Measurements from ENCODE around the gene TBPL1.
A peak's percentile ranks its signal among the peaks of the same experiment; 100 is the strongest.
"Not testable (repeated sequence)": the region's sequence is repeated elsewhere in the genome, so short reads cannot be mapped to it uniquely, and the experiment has no call there.

Gene TBPL1

GRCh38 chr6:133977983-133978895 lies 25.2 kb downstream of the TBPL1 start:
- no peak for DNase-seq

DNA sequence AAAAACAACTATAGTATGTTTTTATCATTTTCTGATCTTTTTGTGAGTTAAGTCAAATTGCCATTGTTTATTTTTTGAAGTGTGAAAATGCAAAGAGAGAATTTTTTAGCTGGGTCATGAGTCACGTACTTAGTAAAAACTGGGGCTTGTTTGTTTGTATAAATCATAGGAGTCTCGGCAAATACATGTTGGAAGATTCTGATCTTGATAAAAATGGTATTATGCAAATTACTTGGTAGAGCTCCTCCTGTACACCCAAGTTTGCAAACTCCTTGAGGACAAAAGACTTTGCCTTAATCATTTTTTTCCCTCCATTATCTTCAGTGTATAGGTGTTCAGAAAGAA lies 25.8 kb downstream of the TBPL1 start:
- no peak for DNase-seq

DNA sequence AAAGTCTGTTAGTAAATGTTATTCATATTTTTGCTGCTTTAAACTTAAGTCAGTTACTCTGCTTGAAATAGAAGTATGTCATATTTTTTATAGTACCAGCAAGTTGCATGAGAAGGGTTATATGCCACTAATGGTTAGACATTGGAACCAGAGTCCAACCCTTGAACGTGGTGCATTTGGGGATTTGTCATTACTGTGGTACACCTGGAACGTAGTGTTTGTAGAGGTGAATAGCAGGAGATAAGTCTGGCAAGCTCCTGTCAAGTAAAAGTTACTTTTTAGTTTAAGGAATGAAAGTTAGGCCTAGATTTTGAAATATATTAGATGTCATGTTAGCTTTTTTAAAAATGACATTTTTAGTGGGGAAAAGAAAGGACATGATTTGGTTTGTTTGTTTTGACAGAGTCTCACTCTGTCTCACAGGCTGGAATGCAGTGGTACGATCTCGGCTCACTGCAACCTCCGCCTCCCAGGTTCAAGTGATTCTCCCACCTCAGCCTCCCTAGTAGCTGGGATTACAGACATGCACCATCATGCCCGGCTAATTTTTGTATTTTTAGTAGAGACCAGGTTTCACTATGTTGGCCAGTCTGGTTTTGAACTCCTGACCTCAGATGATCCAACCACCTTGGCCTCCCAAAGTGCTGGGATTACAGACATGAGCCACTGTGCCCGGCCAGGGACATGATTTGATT lies 26.4 kb downstream of the TBPL1 start:
- not testable (repeated sequence) for DNase-seq

- DNase-seq: no peak
Measured at GRCh38 chr6:133980168-133980567, 27.1 kb downstream of the TBPL1 start.

- DNase-seq: peak; percentile 59
Measured at GRCh38 chr6:133983099-133983939, 30.3 kb downstream of the TBPL1 start.

DNA sequence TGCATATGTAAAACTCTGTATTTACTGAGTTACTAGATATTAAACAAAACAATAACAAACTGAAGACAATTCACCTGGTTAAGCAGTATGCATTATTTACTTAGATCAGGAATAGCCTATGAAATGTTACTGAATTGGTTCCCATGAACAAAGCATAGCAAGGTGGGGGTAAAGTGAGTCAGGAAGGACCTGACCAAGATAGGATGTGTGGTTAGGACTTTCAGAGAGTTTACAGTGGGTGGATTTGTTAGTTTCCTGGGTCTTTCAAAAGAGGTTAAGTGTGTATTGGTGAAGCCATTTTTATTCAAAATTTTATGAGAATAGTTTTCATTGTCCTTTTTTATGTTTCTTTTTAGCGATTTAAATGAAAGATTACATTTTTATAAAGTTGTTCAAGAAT lies 32.9 kb downstream of the TBPL1 start:
- DNase-seq: no peak

GRCh38 chr6:133986942-133987341 lies 33.9 kb downstream of the TBPL1 start:
- no peak for DNase-seq

DNA sequence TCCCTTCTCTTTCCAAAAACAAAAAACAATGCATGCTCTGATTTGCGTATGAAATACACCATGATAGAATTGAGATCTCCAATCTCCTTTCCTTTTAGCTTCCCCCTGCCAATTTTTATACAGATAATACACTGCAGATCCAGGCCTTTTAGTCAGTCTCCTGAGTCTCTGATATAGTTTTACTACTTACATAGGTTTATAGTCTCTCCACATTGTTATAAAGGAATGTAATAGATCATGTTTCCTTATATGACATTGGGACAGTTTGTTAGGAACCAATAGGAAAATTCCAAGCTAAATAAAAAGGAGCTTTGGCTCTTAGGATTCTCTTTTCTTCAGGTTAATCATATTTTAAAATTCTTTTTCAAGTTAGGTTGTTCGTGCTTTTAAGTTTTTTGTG lies 36.5 kb downstream of the TBPL1 start:
- no peak for DNase-seq

DNA sequence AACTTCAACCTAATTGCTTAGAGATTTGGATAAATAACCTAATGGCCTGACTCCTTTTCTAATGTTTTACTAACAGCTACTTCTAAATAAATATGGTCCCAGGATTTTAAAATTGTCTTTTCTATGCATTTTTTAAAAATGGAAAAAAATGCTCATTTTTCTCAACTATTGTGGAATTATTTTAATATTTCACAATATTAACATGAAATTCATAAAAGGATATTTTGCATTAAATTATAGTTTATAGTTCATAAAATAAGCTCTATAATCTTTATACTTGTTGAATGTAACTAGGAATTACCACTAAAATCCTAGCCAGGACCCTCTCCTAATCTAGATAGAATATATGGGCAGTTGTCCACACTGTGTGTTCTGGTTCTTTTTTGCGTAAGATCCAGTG lies 37.3 kb downstream of the TBPL1 start:
- DNase-seq: no peak

- DNase-seq: no peak
Measured at GRCh38 chr6:133991096-133991593, 38.1 kb downstream of the TBPL1 start.

DNA sequence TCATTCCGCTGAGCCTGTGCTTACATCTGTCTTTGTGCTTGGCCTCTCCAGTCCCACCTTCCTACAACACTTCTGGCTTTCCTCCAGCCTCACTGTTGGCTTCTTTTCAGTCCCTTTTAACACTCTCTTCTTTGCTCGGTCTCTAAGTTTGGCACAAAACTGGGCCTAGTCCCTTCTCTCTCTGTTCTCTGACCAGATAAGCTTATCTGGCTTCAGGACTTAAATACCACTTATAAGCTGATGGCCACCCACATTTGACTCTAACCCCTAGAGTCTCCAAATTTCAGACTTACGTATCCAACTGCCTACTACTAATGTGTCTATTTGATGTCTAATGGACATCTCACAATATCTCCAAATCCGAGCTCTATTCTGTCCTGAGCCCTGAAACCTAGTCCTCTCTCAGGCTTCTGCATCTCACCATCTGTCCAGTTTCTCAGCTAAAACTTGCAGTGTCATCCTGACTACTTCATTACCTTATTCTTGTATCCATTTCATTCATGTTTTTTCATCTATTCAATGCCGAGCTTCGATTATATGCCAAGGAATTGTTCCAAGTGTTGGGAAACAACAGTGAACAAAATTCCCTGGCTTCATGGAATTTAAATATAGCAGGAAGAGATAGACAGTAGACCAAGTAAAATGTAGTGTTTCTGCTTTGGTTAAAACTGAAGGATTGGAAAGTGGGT lies 40.1 kb downstream of the TBPL1 start:
- no peak for DNase-seq

DNA sequence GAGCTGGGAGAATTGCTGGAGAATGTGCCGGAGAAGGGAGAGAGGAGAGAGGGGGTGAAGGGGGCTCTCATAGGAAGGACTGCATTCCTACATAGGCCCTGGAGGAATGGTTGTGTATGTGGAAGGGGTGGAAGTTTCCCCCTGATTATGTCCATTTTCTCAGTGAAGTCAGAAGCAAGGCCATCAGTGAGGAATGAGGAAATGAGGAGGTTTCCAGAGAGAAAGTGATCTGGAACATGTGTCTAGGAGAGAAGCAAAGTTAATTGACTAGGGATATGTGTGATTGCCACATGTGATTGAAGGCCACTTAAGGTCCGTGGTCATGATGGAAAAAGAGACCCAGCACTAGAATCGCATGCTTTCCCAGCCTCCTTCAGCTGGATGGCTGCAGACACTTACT lies 42.3 kb downstream of the TBPL1 start:
- no peak for DNase-seq

GRCh38 chr6:133995758-133996157 lies 42.7 kb downstream of the TBPL1 start:
- no peak for DNase-seq

GRCh38 chr6:133997267-133997666 lies 44.2 kb downstream of the TBPL1 start:
- no peak for DNase-seq

- DNase-seq: no peak
Measured at GRCh38 chr6:133999305-133999704, 46.3 kb downstream of the TBPL1 start.

GRCh38 chr6:134000443-134000842 lies 47.4 kb downstream of the TBPL1 start:
- no peak for DNase-seq

DNA sequence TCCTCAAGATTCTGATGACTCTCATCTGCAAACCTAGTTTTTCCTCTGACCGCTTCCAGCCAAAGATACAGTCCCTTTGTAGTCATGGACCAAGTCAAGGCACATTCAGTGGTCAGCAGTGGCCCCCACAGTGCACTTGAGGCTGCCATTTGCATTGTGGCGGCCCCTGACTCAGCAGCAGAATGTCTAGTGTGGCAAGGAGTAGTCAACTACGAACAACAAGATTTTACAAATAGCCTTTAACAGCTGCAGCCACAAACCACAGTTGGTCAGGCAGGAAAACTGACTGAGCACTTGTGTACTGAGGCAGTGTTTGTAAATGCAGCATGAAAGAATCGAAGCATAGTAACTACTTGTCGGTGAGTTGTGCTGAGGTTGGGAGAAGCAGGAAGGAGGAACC lies 49.8 kb downstream of the TBPL1 start:
- DNase-seq: no peak

DNA sequence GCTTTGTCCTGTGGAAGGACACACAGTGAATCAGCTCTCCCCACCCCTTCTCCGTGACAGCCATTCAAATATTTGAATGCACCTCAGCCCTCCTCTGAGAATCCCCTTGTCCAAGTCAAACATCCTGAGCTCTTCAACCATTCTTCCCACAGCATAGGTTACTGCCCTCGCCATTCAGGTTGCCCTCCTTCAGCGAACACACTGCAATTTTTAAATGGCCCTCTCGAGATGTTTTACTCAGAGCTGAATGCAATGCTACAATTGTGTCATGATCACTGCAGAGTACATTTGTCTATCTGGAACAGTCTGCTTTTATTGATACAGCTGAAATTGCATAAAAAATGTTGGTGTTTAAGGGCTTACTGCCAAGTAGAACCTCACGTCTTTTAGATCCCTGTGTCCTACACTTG lies 50.5 kb downstream of the TBPL1 start:
- no peak for DNase-seq

DNA sequence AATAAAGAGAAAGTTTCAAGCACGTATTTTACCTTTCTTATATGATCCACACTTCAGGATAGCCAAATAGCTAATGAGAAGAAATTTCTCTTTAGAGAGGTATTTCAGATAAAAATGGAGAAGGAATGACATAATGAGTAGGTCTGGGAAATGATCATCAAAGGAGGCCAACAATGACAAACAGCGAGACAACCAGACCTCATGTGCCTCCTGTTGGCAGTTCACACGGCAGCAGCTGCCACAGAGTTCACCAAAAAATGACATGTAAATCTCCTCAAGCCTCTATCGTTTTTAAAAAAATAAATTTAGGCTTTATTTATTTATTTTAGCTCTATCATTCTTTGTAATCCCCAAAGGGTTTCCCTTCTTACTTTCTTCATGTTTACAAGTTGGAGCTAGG lies 51.7 kb downstream of the TBPL1 start:
- no peak for DNase-seq

DNA sequence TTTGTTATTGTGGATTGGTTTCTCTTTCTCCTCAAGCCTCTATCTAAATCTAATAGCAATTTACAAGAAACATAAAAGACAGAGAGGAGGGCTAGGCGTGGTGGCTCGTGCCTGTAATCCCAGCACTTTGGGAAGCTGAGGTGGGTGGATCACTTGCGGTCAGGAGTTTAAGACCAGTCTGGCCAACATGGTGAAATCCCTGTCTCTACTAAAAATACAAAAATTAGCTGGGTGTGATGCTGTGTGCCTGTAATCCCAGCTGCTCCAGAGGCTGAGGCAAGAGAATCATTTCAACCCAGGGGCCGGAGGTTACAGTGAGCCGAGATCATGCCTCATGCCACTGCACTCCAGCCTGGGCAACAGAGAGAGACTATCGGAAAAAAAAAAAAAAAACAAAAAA lies 52.8 kb downstream of the TBPL1 start:
- no peak for DNase-seq

DNA sequence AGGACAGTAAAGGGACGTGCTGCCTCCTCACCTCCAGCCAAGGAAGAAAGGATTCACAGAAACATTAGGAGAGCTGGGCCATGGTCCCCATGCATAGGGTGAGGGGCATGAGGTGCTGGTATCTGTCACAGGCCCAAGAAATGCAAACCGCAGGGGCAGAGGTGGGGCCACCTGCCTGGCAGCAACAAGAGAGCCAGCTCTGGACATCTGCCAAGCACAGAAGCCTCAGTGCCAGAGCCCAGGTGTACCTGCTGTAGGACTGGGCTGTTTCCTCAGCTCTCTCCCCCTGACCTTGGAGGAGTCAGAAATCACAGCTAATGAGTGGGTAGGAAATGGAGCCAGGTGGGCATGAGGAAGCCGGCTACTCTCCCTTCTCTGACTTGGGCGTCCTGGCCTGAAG lies 54.1 kb downstream of the TBPL1 start:
- no peak for DNase-seq

DNA sequence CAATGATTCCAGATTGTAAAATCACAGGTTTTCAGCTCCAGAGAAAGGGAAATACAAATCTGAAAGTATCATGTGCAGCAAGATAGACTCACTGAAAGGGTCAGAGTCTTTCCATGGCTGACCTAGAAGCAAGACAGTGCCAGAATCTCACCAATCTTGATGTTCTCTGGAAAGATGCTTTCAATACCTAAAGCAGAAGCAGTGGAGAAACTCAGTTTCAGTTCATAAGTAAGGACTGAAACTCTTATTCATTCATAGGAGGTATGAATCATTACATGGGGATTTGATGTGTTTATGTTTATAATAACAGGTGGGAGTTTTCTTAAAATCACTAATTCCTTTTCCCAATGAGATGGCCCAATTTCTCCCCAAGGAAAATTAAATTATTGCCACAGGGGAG lies 56.9 kb downstream of the TBPL1 start:
- no peak for DNase-seq

DNA sequence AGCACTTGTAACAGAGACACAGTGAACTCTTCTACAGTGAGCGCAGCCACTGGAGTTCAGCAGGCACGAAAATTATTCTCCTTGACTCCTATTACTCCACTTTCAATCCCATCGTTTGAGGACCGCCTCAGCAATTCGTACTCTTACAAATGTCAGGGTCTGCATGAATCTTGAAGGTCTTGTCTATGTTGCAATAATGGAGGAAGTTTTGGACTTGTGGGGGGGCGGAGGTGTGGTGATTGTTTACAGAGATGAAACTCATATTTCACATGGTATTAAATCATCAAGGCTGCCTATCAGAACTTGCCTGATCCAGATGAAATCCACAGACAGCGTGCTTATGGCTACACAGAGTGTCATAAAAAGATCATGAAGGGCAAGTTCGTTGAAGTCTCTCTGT lies 57.4 kb downstream of the TBPL1 start:
- no peak for DNase-seq

All from SIG-M5 (cell line).